BJ (cell line): ENCODE measurements around the gene TRPV4. TPM values are rescaled to one million over a fixed set of nuclear protein-coding genes. Genes with fewer than 3 reads are reported as not detected.

Source experiments
- CTCF ChIA-PET: fragments of 350-600 bp; formaldehyde crosslinking; extraction: SDS; loops from one replicate; lab custom pipeline; 2021; ENCODE audit warnings: antibody characterized with exemption, inconsistent platforms; lab: Yijun Ruan, JAX
- POLR2A ChIA-PET: fragments of 300-600 bp; sonication (Branson Sonifier 250); formaldehyde crosslinking; extraction: SDS; loops from one replicate; lab custom pipeline; 2021; ENCODE audit warnings: antibody characterized with exemption; lab: Charles Lee
- DNase-seq: peaks from one replicate; pipeline ENCODE4 v3.0.0-alpha.2; 2011; ENCODE audit warnings: low read depth
- H3K27me3 ChIP-seq: 2 replicates; pipeline ENCODE4 v1.6.0; 2011; ENCODE audit warnings: low read length; ENCODE audit not compliant: control insufficient read depth, insufficient read depth
- H3K36me3 ChIP-seq: 2 replicates; pipeline ENCODE4 v1.5.1; 2011; ENCODE audit warnings: low read length; ENCODE audit not compliant: control insufficient read depth, insufficient read depth
- H3K4me3 ChIP-seq: 2 replicates; pipeline ENCODE4 v1.5.1; 2011; ENCODE audit warnings: low read depth, mild to moderate bottlenecking, control low read depth, low read length
- polyA plus RNA-seq: library from polyadenylated mRNA; depleted of rRNA; stranded (reverse); fragments of >200 nt; gene quantifications from 2 replicates; pipeline ENCODE4 v1.2.3, GENCODE V29; 2011; rRNA removed
- small RNA-seq: library from RNA; depleted of rRNA; stranded (forward); fragments of <200 nt; gene quantifications from one replicate; pipeline ENCODE3, GENCODE V24; 2012; ENCODE audit warnings: low replicate concordance, low read depth; ENCODE audit not compliant: insufficient read length
- TF ChIP-seq, protein P1 (sequence below): IDR thresholded peaks from 2 replicates; pipeline ENCODE4 v1.5.1; 2011; ENCODE audit warnings: low read depth, mild to moderate bottlenecking, control low read depth, inconsistent platforms, low read length, moderate library complexity; ENCODE audit not compliant: insufficient read depth

The TRPV4 gene
- polyA plus RNA-seq, 1 experiment: 13.4 TPM

DNA sequence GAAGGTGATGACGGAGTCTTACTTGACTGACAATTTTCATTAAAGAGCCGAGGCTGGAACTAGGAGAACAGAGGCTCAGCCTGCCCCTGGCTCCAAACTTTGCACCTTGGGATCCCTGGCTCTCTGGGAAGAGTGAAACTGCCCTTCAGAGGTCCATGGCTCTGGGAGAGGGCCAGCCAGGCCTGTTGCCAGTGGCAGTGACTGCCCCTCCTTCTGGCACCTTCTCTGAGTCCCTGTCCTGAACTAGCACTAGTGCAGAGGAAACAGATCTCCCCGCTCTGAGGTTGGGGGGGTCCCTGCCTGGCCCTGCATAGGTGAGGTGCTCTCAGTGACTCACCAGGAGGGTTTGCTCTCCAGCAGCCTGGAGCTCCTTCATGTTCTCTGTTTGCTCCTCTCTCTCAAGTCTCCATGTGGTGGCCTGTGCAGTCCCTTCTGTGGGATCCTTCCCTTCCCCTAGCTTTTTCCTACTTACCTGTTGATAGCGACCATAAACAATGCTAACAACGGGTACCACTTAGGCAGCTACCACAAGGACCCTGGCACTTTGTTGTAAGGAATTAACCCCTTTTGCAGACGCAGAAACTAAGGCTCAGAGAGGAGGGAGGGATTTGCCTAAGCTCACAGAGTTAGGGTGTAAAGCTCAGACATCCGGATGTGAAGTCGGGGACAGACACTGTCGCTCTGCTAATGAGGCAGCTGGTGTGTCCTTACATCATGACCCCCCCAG is 97.2 kb downstream of the TRPV4 start:
- no peaks in the 10 kb centered on the region for H3K36me3 ChIP-seq
- ChIA-PET CTCF (no interaction called here), POLR2A (no interaction called here)
- H3K4me3 ChIP-seq: no peak overlapping the region
- H3K27me3 ChIP-seq: no peaks in the 10 kb centered on the region
- no peak for DNase-seq
- TF ChIP-seq, protein P1, sequence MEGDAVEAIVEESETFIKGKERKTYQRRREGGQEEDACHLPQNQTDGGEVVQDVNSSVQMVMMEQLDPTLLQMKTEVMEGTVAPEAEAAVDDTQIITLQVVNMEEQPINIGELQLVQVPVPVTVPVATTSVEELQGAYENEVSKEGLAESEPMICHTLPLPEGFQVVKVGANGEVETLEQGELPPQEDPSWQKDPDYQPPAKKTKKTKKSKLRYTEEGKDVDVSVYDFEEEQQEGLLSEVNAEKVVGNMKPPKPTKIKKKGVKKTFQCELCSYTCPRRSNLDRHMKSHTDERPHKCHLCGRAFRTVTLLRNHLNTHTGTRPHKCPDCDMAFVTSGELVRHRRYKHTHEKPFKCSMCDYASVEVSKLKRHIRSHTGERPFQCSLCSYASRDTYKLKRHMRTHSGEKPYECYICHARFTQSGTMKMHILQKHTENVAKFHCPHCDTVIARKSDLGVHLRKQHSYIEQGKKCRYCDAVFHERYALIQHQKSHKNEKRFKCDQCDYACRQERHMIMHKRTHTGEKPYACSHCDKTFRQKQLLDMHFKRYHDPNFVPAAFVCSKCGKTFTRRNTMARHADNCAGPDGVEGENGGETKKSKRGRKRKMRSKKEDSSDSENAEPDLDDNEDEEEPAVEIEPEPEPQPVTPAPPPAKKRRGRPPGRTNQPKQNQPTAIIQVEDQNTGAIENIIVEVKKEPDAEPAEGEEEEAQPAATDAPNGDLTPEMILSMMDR: no peak

DNA sequence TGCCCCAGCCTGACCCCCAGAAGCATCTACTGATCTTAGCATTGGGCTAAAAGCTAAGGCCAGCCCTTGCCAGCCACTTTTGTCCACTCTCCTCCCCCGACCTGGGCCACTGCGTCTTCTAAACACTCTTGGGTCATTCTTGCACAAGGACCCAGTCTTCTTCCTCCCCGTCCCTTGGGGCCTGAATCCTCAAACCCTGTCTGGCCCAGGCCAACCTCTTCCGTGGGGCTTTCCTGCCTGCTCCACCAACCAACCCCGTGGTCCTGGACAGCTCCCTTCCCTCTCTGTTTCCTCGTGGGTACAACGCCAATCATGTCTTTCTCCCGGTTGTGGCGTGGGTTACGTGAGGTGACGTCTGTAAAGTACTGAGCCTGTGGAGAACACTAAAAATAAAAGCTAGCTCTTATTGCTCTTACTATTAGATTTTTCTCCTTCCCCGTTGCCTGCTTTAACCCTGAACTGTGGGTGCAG is 98.1 kb downstream of the TRPV4 start:
- H3K27me3 ChIP-seq: no peaks in the 10 kb centered on the region
- TF ChIP-seq, protein P1: no peak
- CTCF ChIA-PET: no interaction called here
- DNase-seq: no peak
- POLR2A ChIA-PET: interaction anchor here (0.6 kb wide), 1 partner anchor 37 kb away, joined by 3 read pairs; no protein-coding TSS in a partner anchor
- no peak overlapping the region for H3K4me3 ChIP-seq
- no peaks in the 10 kb centered on the region for H3K36me3 ChIP-seq

DNA sequence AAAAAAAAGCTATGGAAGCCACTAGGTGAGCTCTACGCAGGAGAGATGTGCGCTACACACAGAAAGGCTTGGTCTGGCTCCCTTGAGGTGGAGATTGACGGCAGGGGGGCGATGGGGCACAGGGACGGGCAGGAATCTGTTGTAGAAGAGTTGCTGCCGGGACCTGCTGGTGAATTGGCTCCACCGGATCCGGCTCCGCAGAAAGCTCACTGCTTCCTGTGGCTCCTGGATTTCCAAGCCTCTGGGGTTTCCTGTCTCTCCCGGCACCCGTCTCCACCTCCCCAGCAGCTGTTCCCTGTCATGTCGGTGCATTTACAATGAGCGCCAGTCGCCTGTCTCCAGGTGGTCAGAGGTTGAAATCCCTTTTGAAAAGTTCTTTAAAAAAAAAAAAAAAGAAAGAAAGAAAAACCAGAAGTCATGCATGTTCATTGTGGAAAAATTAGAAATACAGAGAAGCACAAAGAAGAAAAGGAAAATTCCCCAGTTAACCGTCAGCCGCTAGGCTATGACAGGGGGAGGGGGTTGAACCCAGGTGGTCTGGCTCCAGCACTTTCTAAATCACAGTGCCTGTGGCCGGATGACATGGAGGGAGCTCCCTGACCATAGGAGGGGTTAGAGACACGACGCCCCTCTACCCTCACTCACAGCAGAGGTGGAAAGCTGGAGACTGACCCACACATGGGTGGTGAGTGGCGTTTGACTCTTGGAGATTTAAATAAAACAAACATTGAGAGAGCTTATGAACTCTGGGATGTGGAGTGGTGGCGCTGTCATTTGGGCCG is 98.8 kb downstream of the TRPV4 start:
- CTCF ChIA-PET: no interaction called here
- Histone ChIP-seq H3K36me3 (no peaks in the 10 kb centered on the region), H3K27me3 (no peaks in the 10 kb centered on the region), H3K4me3 (no peak overlapping the region)
- POLR2A ChIA-PET: interaction anchor here (0.6 kb wide), 1 partner anchor 37 kb away, joined by 3 read pairs; no protein-coding TSS in a partner anchor
- TF ChIP-seq, protein P1: no peak
- DNase-seq: no peak

Small RNA genes within 50 kb of the gene (small RNA-seq; reads per million reads assigned to genes)
- not detected for gene MIR4497
- gene RN7SL441P: not detected

Other genes with a start within 250 kb of the TRPV4 start
- gene FAM222A, start 119.6 kb downstream of the TRPV4 start, polyA plus RNA-seq: 0.12 and 0.36 TPM in 2 replicates
- gene GLTP, start 47.1 kb upstream of the TRPV4 start, polyA plus RNA-seq: 33.8 and 35.1 TPM in 2 replicates
- 6.3 and 9.1 TPM in 2 replicates for gene TCHP, start 66.9 kb upstream of the TRPV4 start, polyA plus RNA-seq
- 48.3 and 49.0 TPM in 2 replicates for gene GIT2, start 163.0 kb upstream of the TRPV4 start, polyA plus RNA-seq
- 219 and 268 TPM in 2 replicates for gene ANKRD13A, start 166.0 kb upstream of the TRPV4 start, polyA plus RNA-seq
- 8.9 and 10.0 TPM in 2 replicates for gene C12orf76, start 215.1 kb upstream of the TRPV4 start, polyA plus RNA-seq